A673 (cell line): ENCODE measurements around the gene ENTPD6.

Source experiments
- CTCF ChIP-seq: fragments of 300-800, 200-600 bp; sonication (generic); conservative IDR thresholded peaks from 2 replicates; pipeline ENCODE4 v1.5.1; 2017; ENCODE audit warnings: low read depth, mild to moderate bottlenecking, antibody characterized with exemption, low read length, moderate library complexity, mixed read lengths
- EZH2 ChIP-seq: fragments of 200-600 bp; sonication (generic); IDR thresholded peaks from 2 replicates; pipeline ENCODE4 v1.6.1; 2017; ENCODE audit warnings: borderline replicate concordance, low read depth, mild to moderate bottlenecking, mixed read lengths, antibody characterized with exemption, low read length; ENCODE audit not compliant: poor library complexity, severe bottlenecking

GRCh38 chr20:25178563-25179438 is 16.7 kb upstream of the ENTPD6 start:
- TF ChIP-seq EZH2: no peak
- TF ChIP-seq CTCF: peak; percentile 81
